Iris pigment epithelial cell (primary cell): ENCODE results near the gene UBE2U.
"Not testable (repeated sequence)": the region's sequence is repeated elsewhere in the genome, so short reads cannot be mapped to it uniquely, and the experiment has no call there.

Source experiments
- DNase-seq: peaks from one replicate; pipeline ENCODE4 v3.0.0-alpha.2; 2011; ENCODE audit warnings: low read depth

UBE2U gene

DNA sequence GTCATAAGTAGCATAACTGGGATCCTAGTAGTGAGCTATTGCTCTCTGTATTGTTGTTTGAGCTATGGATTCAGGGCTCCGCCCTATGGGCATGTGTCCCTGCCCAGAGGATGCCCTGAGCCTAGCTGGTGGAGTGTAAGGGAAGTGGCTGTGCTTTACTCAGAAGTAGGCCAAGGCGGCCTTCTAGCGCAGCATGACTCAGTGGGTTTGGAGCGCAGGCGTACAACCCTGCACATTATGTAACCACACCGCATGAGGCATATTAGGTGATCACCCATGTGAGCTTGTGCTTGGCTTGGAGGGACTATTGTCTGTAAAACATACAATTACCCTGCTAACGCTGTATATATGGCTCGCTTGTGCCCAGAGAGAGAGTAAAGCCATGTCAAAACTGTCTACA lies 11.1 kb upstream of the UBE2U start:
- DNase-seq, result no peak

GRCh38 chr1:64194168-64195080 lies 9.0 kb upstream of the UBE2U start:
- DNase-seq, result no peak

DNA sequence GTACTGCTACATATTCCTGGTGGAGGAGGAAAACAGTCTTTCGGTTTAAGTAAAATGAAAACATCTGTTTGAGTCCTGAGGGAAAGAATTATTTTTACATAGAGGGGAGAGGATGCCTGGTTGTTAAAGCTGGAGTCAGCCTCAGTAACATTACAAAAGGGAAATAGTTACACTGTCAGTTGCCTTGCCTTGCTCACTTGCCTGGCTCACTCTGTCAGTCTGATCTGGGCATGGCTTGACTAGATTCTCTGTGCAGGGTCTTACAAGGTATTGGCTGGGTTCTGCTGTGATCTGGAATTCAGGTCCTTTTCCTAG lies 8.4 kb upstream of the UBE2U start:
- no peak for DNase-seq

DNA sequence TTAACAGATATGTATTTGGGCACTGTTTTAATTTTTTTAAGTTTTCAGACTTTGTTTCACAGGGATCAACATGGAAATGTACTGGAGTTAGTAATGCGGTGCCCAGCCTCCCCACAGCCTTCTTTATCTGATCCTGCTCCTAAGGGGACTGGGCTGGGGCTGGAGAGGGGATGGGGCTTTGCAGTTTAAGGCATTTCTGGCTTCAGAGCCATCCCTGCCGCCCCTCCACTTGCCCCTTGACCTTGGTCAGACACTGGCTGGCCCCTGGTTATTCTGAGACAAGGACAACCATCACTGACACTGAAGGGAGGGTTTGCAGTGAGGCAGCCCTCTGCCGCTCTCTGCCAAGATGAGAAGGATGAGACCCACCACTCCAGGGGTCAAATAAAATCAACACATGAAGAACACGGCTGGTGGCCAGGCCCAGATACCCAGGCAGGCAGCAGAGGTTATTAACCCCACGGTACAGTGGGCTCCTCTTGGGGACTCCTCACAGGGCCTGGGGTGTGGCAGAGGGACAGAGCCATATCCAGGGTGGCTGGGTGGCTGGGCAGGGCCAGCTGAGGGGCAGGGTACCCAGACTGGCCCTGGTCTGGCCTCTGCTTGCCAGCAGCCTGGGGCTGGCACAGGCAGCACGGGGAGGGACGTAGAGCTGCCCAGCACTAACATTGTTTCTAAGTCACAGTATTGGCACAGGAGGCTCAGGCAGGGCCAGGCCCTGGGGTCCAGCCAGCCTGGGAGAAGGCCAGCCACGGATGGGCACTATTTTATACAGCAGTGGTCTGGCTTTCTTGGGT lies 7.2 kb upstream of the UBE2U start:
- DNase-seq, result no peak

GRCh38 chr1:64197076-64197475 lies 6.3 kb upstream of the UBE2U start:
- no peak for DNase-seq

- peak; percentile 71 for DNase-seq
Measured at GRCh38 chr1:64199154-64199553, 4.3 kb upstream of the UBE2U start.

- DNase-seq, result no peak
Measured at GRCh38 chr1:64200064-64200463, 3.4 kb upstream of the UBE2U start.

GRCh38 chr1:64209221-64209620 lies 5.8 kb downstream of the UBE2U start:
- peak; percentile 54 for DNase-seq

DNA sequence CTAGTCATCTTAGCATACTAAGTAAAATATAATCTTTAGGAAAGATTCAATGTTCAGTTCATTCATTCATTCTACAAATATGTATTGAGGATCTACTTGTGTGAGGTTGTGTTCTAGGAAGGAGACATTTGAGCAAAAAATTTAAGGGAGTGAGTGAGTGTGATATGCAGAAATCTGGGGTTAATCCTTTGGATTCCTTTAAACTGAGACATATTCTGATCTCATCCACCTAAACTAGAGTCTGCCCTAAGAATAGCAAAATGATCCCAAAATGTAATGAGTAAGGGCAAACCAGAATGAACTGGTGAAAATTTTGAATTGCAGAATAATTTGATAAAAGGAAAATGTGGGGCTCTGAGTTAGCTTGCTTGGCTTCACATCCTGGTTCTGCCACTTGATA lies 8.6 kb downstream of the UBE2U start:
- DNase-seq, result peak; percentile 94

GRCh38 chr1:64215576-64215975 lies 12.2 kb downstream of the UBE2U start:
- DNase-seq, result peak; percentile 31

DNA sequence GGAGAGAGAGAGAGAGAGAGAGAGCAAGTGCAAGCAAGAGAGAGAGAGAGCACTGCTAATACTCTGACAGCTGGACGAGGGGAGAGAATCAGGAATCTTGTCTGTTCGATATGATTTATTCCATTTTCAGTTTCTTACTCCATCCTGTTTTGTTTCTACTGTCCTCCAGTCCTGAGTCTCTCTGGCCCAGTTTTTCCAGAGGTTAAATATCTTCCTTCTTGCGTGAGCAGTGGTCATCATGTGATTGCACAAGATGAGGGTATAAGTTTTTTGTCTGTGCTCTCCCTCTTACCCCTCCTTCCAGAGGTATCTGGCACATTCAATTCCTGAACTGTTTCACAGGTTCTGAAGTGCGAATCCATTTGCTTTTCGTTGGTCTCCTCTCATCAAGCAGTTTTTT lies 16.8 kb downstream of the UBE2U start:
- peak; percentile 45 for DNase-seq

DNA sequence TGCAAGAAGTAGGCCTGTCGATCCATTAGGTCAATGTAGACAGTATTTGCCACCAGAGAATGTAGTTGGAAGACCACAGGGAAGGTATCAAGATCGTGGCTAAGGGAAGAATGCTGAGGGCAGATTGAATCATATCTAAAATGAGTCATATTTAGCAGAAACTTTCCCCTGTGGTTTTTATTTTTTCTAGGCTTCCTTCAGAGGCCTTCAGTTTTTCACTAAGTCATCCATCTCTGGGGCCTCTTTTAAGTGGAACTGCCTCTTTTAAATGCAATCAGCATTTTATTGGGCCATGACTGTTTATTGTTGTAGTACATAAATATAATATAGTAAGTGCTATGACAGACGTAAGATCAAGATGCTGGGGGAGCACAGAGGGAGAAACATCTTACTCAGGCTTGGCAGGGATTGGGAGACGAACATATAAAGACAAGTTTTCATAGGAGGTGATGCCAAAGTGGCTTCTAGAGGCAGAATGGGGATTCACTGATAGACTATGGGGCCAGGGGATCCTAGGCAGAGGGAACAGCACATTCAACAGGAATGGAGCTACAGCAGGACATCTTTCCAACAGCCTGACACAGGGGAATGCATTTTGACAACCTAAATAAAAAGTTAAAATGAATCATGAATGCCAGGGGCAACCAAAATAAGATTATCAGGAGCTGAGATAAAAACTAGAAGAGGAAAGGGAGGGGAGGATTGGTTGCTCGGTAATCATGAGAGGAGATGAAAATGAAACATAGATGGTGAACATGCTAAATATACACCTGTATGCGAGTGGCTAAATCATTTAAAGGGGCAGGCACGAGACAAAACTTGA lies 20.1 kb downstream of the UBE2U start:
- DNase-seq, result peak; percentile 95

DNA sequence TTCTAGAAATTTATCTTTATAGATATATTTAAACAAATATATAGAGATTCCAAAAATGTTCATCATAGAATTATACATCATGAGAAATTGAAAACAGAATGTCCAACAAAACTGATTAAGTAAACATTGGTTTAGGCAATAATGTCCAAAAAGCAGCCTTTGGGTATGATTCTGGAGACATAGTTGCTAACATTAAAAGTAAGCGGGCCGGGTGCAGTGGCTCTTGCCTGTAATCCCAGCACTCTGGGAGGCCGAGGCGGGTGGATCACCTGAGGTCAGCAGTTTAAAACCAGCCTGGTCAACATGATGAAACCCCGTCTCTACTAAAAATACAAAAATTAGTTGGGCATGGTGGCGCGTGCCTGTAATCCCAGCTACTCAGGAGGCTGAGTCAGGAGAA lies 20.8 kb downstream of the UBE2U start:
- DNase-seq, result peak; percentile 50

DNA sequence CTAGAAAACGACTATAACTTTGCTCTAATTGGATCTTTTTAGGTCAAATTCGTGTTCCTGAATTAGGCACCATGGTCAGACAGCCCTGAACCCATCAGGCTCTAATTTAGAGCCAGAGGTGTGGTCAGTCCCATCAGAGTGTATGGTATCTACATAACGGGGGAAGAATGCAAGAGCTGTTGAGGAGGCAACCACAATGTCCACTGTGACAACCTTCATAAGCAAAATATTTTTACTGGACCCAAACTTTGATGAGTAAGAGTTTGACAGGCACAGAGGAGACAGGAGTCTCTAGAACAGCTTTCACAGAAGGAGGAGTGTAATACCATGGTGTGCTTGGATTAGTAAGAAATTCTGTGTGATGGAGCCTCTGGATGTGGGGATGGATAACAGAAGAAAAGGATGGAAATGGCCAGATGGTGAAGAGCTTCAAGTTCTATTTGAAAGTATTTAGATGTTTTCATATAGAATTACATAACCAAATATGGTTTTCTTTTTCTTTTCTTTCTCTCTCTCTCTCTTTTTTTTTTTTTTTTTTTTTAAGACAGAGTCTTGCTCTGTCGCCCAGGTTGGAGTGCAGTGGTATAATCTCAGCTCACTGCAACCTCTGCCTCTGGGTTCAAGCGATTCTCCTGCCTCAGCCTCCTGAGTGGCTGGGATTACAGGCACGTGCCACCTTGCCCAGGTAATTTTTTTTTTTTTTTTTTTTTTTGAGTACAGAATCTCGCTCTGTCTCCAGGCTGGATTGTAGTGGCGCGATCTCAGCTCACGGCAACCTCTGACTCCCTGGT lies 24.9 kb downstream of the UBE2U start:
- DNase-seq, result peak; percentile 69

DNA sequence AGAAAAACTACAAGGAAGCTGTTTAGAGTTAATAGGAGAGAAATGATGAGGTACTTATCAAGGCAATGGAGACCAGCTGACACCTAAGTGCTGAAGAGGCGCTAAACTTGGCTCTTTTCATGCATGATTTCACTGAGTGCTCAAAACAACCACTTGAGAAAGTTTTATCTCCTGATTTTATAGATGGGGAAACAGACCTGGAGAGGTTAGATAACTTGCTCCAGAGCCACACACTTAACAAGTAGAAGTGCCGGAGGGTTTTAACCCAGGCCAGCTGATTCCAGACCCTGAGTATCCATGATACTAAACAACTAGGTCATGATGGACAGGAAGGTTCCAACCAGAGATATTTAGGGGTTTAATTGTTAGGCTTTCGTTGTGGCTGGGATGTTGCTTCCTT lies 25.9 kb downstream of the UBE2U start:
- no peak for DNase-seq

DNA sequence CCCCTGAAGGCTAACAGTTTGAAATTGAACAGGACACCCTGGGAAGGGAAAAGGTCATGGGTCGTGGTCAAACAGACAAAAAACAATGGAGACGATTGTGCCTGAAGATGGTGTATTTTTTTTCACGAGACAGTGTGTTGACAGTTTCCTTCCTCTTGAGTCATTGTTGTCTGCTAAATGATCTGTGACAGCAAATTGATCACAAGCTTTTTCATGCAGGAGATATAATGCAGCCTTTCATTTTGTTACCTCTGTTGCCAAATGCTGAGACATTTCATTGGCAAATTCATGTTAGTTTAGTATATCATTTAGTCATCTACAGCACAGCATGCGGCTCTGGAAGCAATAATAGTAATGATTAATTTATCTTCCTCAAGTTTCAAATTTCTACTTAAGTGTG lies 27.7 kb downstream of the UBE2U start:
- no peak for DNase-seq

DNA sequence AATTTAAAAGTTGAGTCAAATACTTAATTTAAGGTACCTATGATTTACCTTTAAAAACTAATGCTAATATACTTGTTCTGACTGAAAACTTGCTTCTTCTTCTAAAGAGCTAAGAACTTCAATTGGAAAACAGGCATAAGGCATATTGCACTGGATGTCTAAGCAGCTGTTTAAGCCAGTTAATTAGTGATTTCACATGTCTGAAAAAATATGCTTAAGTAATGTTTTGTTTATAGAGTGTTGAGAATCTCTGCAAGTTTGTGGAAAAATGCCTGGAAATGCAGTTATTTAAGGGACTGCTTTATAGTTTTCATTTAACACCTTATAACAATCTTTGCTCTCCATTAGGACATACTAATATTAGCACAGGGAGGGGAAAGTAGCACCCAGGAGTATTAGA lies 28.2 kb downstream of the UBE2U start:
- DNase-seq, result no peak

- no peak for DNase-seq
Measured at GRCh38 chr1:64234714-64235113, 31.3 kb downstream of the UBE2U start.

DNA sequence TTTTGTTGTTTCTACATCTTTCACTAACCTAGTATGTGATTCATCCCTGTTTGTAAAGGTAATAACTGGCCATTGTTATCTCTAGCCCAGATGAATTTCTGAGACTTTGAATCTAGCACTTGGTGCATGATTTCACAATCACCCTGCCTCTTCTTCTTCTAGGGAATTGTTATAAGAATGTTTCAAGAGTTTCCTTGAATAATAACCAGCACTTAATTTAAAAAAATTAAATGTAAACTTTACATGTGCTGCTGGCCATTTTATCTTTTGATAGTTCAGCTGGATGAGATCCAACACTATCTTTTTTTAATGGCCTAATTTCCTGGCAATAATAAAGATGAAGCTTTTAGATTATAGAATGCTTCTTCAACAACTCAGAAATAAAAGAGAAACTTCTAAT lies 31.8 kb downstream of the UBE2U start:
- DNase-seq, result peak; percentile 50

- DNase-seq, result no peak
Measured at GRCh38 chr1:64235910-64236309, 32.5 kb downstream of the UBE2U start.

GRCh38 chr1:64236541-64236954 lies 33.1 kb downstream of the UBE2U start:
- DNase-seq, result no peak

GRCh38 chr1:64239519-64239918 lies 36.1 kb downstream of the UBE2U start:
- not testable (repeated sequence) for DNase-seq
